Measurements from ENCODE around the gene AIF1.

The AIF1 gene

DNA sequence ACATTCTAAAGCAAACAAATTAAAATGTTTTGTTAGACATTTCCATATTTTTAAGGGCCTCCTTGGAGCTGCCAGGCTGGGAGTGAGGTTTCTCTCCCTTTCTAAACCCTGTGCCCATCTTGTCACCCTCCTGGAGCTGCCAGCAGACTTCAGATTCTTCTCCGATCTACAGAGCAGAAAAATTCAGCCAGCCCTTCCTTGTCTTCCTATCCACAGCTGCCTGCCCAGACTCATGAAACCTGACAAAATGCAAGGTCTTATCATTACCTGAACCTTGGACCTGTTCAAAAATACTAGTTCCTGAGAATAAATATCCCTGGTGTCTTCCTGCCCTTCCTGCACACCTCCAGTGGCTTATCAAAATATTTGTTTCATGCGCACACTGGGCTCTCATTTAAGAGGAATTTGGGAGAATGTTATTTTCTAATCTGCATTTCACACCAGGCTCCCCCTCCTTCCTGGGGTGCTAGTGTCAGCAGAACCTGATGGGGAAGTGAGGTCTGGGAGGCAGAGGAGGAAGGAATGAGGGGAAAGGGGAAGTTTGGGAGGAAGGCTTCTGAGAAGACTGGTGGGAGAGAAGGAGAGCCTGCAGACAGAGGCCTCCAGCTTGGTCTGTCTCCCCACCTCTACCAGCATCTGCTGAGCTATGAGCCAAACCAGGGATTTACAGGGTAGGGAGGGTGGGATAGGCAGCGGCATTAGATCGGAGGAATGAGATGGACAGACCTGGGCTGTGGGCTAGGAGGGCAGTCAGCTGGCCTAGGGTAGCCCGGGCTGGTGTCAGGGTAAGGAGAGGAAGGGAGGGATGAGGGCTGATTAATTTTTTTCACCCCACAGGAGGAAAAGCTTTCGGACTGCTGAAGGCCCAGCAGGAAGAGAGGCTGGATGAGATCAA lies at the start of gene AIF1:
AIF1 (plus strand) TSS at position 551 of the 895 bp plus-strand sequence; CDS start at position 647, 96 bp downstream.
- DNase-seq: no peak

DNA sequence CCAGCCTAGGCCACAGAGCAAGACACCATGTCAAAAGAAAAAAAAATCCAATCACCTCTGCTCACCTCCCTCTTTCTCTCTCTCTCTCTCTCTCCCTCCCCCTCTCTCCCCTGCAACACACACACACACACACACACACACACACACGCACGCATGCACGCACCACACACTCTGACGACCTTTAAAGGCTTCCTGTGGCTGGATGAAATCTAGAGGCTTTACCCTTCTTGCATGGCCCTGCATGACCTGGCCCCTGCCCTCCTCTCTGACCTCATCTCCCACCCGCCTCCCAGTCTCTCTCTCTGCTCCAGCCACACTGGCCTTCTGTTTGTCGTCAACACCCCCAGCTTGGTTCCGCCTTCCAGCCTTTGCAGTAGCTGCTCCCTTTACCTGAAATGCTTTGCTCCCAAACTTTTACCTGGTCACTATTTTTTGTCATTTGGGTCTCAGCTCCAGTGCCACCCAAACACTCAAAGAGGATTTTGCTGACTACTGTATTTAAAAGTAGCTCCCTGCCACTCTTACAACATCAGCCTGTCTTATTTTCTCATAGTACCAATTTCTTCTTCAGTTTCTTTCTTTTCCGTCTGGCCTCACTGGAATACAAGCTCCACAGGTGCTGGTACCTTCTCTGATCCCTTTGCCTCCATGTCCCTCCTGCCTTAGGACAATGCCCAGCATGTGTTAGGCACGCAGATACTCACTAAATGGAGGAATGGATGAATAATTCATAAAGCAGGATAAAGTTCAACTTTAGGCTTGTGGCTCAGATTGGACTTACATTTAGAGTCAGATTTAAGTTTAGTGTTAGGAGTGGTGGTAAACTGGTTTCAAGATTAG lies 47.3 kb upstream of the AIF1 start:
- no peak for DNase-seq

DNA sequence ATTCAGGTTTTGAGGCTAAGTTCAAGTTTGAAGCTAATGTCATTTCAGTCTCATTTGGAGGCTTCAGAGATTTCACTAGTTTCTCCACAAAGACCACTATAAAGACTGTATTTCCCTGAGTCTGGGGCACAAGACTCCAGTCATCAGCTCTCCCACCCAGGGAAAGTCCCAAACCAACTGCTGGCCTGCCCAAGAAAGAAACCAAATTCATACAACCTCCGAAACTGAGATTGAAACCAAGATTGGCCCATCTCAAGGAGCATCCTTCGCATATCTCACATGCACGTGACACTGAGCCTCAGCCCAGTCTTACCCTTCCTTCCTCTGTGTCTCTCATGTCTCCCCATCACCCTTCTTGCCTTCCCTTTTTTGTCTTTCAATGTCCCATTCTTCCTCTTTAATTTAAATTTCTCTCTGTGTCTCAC lies 46.5 kb upstream of the AIF1 start:
- no peak for DNase-seq

DNA sequence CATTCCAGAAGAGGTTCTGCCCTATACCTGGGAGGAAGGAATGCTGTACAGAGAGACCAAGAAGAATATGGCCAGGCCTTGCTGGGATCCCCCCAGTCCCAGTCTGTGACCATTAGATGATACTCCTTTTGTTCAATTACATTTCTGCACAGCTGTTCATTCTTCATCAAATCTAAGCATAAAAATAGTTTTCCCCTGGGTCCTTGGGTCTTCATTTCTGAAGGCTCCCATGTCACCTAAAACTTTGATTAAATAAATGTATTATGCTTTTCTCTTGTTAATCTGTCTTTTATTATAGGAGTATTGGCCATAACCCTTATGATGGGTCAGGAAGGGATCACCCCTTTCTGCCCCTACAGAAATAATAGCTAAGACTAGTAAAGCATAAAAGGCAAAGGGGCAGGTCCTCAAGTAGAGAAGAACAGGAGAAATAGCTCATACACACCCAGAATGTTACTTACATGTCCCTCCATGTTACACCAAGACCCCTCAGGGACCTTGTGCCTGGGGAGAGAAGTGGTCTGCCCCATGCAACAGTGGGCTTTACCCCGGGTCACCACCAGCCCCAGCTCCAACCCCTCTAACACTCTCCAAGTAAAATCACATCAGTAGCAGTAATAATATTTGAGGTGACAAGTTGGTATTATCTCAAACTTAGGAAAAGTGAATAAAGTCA lies 45.0 kb upstream of the AIF1 start:
- DNase-seq: no peak

DNA sequence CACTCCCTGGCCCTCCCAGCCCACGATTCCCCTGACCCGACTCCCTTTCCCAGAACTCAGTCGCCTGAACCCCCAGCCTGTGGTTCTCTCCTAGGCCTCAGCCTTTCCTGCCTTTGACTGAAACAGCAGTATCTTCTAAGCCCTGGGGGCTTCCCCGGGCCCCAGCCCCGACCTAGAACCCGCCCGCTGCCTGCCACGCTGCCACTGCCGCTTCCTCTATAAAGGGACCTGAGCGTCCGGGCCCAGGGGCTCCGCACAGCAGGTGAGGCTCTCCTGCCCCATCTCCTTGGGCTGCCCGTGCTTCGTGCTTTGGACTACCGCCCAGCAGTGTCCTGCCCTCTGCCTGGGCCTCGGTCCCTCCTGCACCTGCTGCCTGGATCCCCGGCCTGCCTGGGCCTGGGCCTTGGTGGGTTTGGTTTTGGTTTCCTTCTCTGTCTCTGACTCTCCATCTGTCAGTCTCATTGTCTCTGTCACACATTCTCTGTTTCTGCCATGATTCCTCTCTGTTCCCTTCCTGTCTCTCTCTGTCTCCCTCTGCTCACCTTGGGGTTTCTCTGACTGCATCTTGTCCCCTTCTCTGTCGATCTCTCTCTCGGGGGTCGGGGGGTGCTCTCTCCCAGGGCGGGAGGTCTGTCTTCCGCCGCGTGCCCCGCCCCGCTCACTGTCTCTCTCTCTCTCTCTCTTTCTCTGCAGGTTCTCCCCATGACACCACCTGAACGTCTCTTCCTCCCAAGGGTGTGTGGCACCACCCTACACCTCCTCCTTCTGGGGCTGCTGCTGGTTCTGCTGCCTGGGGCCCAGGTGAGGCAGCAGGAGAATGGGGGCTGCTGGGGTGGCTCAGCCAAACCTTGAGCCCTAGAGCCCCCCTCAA lies 42.8 kb upstream of the AIF1 start, which contains the start of gene LTA:
LTA (plus strand) TSS at position 249 of the 871 bp plus-strand sequence; CDS start at position 703, 454 bp downstream.
- DNase-seq: no peak

DNA sequence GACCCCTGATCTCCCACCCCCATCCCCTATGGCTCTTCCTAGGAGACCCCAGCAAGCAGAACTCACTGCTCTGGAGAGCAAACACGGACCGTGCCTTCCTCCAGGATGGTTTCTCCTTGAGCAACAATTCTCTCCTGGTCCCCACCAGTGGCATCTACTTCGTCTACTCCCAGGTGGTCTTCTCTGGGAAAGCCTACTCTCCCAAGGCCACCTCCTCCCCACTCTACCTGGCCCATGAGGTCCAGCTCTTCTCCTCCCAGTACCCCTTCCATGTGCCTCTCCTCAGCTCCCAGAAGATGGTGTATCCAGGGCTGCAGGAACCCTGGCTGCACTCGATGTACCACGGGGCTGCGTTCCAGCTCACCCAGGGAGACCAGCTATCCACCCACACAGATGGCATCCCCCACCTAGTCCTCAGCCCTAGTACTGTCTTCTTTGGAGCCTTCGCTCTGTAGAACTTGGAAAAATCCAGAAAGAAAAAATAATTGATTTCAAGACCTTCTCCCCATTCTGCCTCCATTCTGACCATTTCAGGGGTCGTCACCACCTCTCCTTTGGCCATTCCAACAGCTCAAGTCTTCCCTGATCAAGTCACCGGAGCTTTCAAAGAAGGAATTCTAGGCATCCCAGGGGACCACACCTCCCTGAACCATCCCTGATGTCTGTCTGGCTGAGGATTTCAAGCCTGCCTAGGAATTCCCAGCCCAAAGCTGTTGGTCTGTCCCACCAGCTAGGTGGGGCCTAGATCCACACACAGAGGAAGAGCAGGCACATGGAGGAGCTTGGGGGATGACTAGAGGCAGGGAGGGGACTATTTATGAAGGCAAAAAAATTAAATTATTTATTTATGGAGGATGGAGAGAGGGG lies 41.6 kb upstream of the AIF1 start:
- DNase-seq: no peak

DNA sequence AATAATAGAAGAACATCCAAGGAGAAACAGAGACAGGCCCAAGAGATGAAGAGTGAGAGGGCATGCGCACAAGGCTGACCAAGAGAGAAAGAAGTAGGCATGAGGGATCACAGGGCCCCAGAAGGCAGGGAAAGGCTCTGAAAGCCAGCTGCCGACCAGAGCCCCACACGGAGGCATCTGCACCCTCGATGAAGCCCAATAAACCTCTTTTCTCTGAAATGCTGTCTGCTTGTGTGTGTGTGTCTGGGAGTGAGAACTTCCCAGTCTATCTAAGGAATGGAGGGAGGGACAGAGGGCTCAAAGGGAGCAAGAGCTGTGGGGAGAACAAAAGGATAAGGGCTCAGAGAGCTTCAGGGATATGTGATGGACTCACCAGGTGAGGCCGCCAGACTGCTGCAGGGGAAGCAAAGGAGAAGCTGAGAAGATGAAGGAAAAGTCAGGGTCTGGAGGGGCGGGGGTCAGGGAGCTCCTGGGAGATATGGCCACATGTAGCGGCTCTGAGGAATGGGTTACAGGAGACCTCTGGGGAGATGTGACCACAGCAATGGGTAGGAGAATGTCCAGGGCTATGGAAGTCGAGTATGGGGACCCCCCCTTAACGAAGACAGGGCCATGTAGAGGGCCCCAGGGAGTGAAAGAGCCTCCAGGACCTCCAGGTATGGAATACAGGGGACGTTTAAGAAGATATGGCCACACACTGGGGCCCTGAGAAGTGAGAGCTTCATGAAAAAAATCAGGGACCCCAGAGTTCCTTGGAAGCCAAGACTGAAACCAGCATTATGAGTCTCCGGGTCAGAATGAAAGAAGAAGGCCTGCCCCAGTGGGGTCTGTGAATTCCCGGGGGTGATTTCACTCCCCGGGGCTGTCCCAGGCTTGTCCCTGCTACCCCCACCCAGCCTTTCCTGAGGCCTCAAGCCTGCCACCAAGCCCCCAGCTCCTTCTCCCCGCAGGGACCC lies 40.6 kb upstream of the AIF1 start:
- DNase-seq: no peak

DNA sequence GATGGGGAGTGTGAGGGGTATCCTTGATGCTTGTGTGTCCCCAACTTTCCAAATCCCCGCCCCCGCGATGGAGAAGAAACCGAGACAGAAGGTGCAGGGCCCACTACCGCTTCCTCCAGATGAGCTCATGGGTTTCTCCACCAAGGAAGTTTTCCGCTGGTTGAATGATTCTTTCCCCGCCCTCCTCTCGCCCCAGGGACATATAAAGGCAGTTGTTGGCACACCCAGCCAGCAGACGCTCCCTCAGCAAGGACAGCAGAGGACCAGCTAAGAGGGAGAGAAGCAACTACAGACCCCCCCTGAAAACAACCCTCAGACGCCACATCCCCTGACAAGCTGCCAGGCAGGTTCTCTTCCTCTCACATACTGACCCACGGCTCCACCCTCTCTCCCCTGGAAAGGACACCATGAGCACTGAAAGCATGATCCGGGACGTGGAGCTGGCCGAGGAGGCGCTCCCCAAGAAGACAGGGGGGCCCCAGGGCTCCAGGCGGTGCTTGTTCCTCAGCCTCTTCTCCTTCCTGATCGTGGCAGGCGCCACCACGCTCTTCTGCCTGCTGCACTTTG lies 39.6 kb upstream of the AIF1 start, which contains the start of gene TNF:
TNF (plus strand) TSS at position 231 of the 567 bp plus-strand sequence; CDS start at position 408, 177 bp downstream.
- no peak for DNase-seq

DNA sequence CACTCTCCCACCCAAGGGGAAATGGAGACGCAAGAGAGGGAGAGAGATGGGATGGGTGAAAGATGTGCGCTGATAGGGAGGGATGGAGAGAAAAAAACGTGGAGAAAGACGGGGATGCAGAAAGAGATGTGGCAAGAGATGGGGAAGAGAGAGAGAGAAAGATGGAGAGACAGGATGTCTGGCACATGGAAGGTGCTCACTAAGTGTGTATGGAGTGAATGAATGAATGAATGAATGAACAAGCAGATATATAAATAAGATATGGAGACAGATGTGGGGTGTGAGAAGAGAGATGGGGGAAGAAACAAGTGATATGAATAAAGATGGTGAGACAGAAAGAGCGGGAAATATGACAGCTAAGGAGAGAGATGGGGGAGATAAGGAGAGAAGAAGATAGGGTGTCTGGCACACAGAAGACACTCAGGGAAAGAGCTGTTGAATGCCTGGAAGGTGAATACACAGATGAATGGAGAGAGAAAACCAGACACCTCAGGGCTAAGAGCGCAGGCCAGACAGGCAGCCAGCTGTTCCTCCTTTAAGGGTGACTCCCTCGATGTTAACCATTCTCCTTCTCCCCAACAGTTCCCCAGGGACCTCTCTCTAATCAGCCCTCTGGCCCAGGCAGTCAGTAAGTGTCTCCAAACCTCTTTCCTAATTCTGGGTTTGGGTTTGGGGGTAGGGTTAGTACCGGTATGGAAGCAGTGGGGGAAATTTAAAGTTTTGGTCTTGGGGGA lies 38.9 kb upstream of the AIF1 start:
- DNase-seq: no peak

DNA sequence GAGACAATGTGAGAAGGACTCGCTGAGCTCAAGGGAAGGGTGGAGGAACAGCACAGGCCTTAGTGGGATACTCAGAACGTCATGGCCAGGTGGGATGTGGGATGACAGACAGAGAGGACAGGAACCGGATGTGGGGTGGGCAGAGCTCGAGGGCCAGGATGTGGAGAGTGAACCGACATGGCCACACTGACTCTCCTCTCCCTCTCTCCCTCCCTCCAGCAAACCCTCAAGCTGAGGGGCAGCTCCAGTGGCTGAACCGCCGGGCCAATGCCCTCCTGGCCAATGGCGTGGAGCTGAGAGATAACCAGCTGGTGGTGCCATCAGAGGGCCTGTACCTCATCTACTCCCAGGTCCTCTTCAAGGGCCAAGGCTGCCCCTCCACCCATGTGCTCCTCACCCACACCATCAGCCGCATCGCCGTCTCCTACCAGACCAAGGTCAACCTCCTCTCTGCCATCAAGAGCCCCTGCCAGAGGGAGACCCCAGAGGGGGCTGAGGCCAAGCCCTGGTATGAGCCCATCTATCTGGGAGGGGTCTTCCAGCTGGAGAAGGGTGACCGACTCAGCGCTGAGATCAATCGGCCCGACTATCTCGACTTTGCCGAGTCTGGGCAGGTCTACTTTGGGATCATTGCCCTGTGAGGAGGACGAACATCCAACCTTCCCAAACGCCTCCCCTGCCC lies 38.0 kb upstream of the AIF1 start:
- no peak for DNase-seq

DNA sequence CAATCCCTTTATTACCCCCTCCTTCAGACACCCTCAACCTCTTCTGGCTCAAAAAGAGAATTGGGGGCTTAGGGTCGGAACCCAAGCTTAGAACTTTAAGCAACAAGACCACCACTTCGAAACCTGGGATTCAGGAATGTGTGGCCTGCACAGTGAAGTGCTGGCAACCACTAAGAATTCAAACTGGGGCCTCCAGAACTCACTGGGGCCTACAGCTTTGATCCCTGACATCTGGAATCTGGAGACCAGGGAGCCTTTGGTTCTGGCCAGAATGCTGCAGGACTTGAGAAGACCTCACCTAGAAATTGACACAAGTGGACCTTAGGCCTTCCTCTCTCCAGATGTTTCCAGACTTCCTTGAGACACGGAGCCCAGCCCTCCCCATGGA lies 37.5 kb upstream of the AIF1 start:
- no peak for DNase-seq

DNA sequence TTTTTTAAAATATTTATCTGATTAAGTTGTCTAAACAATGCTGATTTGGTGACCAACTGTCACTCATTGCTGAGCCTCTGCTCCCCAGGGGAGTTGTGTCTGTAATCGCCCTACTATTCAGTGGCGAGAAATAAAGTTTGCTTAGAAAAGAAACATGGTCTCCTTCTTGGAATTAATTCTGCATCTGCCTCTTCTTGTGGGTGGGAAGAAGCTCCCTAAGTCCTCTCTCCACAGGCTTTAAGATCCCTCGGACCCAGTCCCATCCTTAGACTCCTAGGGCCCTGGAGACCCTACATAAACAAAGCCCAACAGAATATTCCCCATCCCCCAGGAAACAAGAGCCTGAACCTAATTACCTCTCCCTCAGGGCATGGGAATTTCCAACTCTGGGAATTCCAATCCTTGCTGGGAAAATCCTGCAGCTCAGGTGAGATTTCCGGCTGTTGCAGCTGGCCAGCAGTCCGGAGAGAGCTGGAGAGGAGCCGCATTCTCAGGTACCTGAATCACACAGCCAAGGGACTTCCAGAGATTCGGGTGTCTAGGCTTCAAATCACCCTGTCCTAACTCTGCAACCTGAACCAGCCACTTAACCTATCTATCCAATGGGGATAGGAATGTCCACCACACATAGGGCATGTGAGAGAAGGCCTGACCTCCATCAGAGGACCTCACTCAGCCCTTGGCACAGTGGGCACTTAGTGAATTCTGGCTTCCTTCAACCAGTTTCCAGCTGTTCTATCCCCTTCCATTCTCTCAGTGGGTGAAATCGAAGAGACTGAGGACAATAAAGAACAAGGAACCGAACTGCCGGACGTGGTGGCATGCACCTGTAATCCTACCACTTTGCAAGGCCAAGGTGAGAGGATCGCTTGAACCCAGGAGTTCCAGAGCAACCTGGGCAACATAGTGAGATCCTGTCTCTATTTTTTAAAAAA lies 36.6 kb upstream of the AIF1 start:
- DNase-seq: no peak

DNA sequence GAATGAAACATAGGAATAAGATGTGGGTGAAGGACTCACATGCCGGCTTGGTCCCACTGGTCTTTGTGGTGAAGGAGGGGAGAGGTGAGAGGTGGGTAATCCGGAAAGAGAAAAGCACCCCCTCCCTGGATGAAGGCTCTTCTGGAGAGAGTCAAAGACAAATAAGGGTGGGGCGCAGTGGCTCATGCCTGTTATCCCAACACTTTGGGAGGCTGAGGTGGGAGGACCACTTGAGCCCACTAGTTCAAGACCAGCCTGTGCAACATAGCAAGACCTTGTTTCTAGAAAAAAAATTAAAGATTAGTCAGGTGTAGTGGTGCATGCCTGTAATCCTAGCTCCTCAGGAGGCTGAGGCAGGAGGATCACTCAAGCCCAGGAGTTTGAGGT lies 35.9 kb upstream of the AIF1 start:
- DNase-seq: no peak

DNA sequence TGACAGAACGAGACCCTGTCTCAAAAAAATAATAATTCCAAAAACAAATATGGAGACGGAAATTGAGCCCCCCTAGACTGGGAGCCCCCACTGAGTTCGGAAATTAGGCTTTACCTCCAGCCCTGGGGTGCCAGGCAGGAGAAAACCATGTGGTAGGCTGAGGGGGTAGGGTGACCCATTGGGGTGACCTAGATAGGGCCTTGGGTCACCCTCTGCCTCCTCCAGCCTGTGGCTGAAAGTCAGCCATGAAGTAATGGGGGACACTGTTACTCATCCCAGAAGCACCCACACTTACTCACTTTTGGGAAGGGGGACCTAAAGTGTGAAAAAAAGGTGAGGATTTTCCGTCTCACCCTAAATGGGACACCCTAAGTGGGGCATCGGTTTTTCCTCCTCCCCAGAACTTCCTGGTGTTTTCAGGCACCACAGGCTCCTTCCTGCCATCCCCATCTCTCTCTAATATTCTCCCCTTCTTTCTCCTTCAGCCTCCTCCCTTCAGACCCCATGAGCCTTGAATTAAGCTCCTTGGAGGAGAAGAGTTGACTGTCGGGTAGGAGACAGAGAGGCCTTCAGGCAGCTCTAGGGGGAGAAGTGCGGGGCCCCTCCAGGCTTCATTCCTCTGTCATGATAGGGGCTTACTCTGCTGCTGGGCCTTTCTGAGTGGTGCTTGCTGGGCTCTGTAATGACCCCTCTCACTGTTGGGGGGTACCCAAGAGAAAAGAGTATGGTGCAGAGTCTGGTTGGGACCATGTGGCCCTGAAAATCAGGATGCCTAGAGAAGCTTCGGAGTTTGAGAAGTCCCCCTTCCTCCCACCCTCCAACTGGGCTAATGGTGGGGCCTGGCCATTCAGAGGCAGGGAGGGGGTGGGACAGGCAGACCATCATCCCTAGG lies 35.2 kb upstream of the AIF1 start:
- no peak for DNase-seq

DNA sequence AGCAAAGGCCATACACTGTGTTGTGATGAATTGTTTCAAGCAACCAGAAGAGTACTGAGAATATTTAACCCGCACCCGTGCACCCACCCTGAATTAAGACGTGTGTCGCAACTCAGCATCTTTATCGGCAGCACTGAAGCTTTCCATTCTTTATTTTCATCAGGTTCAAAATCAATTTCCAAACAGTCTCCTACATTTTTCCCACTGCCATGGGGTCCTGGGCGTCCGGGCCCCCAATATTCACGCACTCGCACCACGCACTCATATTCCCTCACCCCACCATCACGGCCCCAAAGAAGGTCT lies 34.6 kb upstream of the AIF1 start:
- DNase-seq: no peak

DNA sequence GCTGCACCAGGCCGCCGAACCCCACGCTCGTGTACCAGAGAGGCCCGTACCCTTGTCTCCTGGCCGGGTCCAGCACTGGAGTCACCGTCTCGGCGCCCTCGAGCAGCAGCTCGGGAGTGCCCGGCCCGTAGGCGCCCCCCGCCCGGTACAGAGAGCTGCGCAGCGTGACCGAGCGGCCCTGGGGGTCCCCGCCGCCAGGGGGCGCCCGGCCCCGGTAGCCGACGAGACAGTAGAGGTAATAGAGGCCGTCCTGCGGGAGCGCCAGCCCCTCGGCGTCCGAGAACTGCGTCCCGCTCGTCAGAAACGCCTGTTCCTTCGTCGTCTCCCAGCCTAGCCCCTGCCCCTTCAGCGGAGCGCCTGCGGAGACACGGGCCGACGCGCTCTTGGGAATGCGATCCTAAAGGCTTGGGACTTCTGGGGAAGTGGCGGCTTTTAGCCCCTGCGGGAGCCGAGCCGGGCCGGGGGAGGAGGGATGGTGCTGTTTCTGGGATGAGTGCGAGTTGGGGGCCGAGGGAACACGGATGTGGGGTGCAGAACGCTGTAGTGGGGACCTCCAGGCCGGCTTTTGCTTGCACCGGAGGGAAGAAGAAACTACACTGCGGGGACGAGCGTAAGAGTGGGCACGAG lies 34.1 kb upstream of the AIF1 start:
- DNase-seq: peak; percentile 69
